IPS-18a (cell line): ENCODE measurements around the gene SMC5.

Experiments
- H3K27ac ChIP-seq: one replicate; pipeline ENCODE4 v1.5.1; 2013; ENCODE audit warnings: low read length
- H3K27me3 ChIP-seq: one replicate; pipeline ENCODE4 v1.6.1; 2013; ENCODE audit warnings: mild to moderate bottlenecking, low read length; ENCODE audit not compliant: control insufficient read depth, insufficient read depth
- H3K36me3 ChIP-seq: one replicate; pipeline ENCODE4 v1.6.1; 2013; ENCODE audit warnings: low read depth, low read length; ENCODE audit not compliant: control insufficient read depth
- H3K4me1 ChIP-seq: one replicate; pipeline ENCODE4 v1.6.1; 2013; ENCODE audit warnings: low read depth, low read length; ENCODE audit not compliant: control insufficient read depth
- H3K4me3 ChIP-seq: one replicate; pipeline ENCODE4 v1.5.1; 2013; ENCODE audit warnings: low read length
- H3K9ac ChIP-seq: one replicate; pipeline ENCODE4 v1.6.1; 2013; ENCODE audit warnings: mild to moderate bottlenecking, low read length, moderate library complexity
- H3K9me3 ChIP-seq: one replicate; pipeline ENCODE4 v1.6.1; 2013; ENCODE audit warnings: low read depth, low read length; ENCODE audit not compliant: control insufficient read depth

Gene SMC5

GRCh38 chr9:70278305-70278704, 19.5 kb downstream of the SMC5 start:
- Histone ChIP-seq H3K27me3 (no peaks in the 10 kb centered on the region), H3K4me3 (no peak overlapping the region), H3K9ac (no peak overlapping the region), H3K27ac (no peak overlapping the region), H3K4me1 (no peaks in the 10 kb centered on the region), H3K36me3 (peaks cover 49% of the 10 kb centered on the region), H3K9me3 (no peaks in the 10 kb centered on the region)

GRCh38 chr9:70283848-70284247, 25.1 kb downstream of the SMC5 start:
- Histone ChIP-seq H3K4me3 (no peak overlapping the region), H3K27ac (no peak overlapping the region), H3K36me3 (peaks cover 59% of the 10 kb centered on the region), H3K9ac (no peak overlapping the region), H3K4me1 (no peaks in the 10 kb centered on the region), H3K27me3 (no peaks in the 10 kb centered on the region), H3K9me3 (no peaks in the 10 kb centered on the region)

GRCh38 chr9:70285246-70285645, 26.5 kb downstream of the SMC5 start:
- no peak overlapping the region for H3K27ac ChIP-seq
- H3K4me3 ChIP-seq, result no peak overlapping the region
- H3K9me3 ChIP-seq, result no peaks in the 10 kb centered on the region
- no peaks in the 10 kb centered on the region for H3K4me1 ChIP-seq
- no peak overlapping the region for H3K9ac ChIP-seq
- peaks cover 53% of the 10 kb centered on the region for H3K36me3 ChIP-seq
- H3K27me3 ChIP-seq, result no peaks in the 10 kb centered on the region

GRCh38 chr9:70285981-70286598, 27.3 kb downstream of the SMC5 start:
- Histone ChIP-seq H3K36me3 (peaks cover 50% of the 10 kb centered on the region), H3K27ac (no peak overlapping the region), H3K4me3 (no peak overlapping the region), H3K9ac (no peak overlapping the region), H3K27me3 (no peaks in the 10 kb centered on the region), H3K4me1 (no peaks in the 10 kb centered on the region), H3K9me3 (no peaks in the 10 kb centered on the region)

GRCh38 chr9:70290626-70291025, 31.8 kb downstream of the SMC5 start:
- Histone ChIP-seq H3K36me3 (peaks cover 10% of the 10 kb centered on the region), H3K9me3 (peaks cover 5% of the 10 kb centered on the region), H3K9ac (no peak overlapping the region), H3K27ac (no peak overlapping the region), H3K4me3 (no peak overlapping the region), H3K27me3 (no peaks in the 10 kb centered on the region), H3K4me1 (no peaks in the 10 kb centered on the region)

GRCh38 chr9:70291446-70291845, 32.7 kb downstream of the SMC5 start:
- H3K36me3 ChIP-seq, result peaks cover 10% of the 10 kb centered on the region
- no peak overlapping the region for H3K27ac ChIP-seq
- H3K4me1 ChIP-seq, result no peaks in the 10 kb centered on the region

GRCh38 chr9:70292253-70292652, 33.5 kb downstream of the SMC5 start:
- no peak overlapping the region for H3K4me3 ChIP-seq
- no peaks in the 10 kb centered on the region for H3K4me1 ChIP-seq
- peaks cover 15% of the 10 kb centered on the region for H3K36me3 ChIP-seq
- no peak overlapping the region for H3K27ac ChIP-seq
- H3K9ac ChIP-seq, result no peak overlapping the region
- peaks cover 5% of the 10 kb centered on the region for H3K9me3 ChIP-seq
- H3K27me3 ChIP-seq, result no peaks in the 10 kb centered on the region

More at GRCh38 chr9:70291446-70291845, 32.7 kb downstream of the SMC5 start:
- H3K4me3 ChIP-seq, result no peak overlapping the region
- H3K27me3 ChIP-seq, result no peaks in the 10 kb centered on the region
- peaks cover 5% of the 10 kb centered on the region for H3K9me3 ChIP-seq
- H3K9ac ChIP-seq, result no peak overlapping the region

GRCh38 chr9:70293214-70293613, 34.4 kb downstream of the SMC5 start:
- Histone ChIP-seq H3K36me3 (peaks cover 18% of the 10 kb centered on the region), H3K27ac (no peak overlapping the region), H3K4me1 (no peaks in the 10 kb centered on the region), H3K9me3 (peaks cover 5% of the 10 kb centered on the region), H3K9ac (no peak overlapping the region), H3K4me3 (no peak overlapping the region), H3K27me3 (no peaks in the 10 kb centered on the region)

GRCh38 chr9:70297141-70297540, 38.4 kb downstream of the SMC5 start:
- Histone ChIP-seq H3K9me3 (peaks cover 5% of the 10 kb centered on the region), H3K27me3 (no peaks in the 10 kb centered on the region), H3K27ac (no peak overlapping the region), H3K4me3 (no peak overlapping the region), H3K36me3 (peaks cover 35% of the 10 kb centered on the region), H3K4me1 (no peaks in the 10 kb centered on the region), H3K9ac (no peak overlapping the region)

GRCh38 chr9:70298245-70298771, 39.5 kb downstream of the SMC5 start:
- Histone ChIP-seq H3K9ac (no peak overlapping the region), H3K4me3 (no peak overlapping the region), H3K36me3 (peaks cover 35% of the 10 kb centered on the region), H3K4me1 (no peaks in the 10 kb centered on the region), H3K27me3 (no peaks in the 10 kb centered on the region), H3K9me3 (no peaks in the 10 kb centered on the region), H3K27ac (no peak overlapping the region)

- Histone ChIP-seq H3K36me3 (peaks cover 37% of the 10 kb centered on the region), H3K4me3 (no peak overlapping the region), H3K27ac (no peak overlapping the region), H3K27me3 (no peaks in the 10 kb centered on the region), H3K9ac (no peak overlapping the region), H3K4me1 (no peaks in the 10 kb centered on the region), H3K9me3 (no peaks in the 10 kb centered on the region)
Observed at GRCh38 chr9:70303268-70303667, 44.5 kb downstream of the SMC5 start.

- H3K4me1 ChIP-seq, result no peaks in the 10 kb centered on the region
- H3K27ac ChIP-seq, result no peak overlapping the region
- H3K4me3 ChIP-seq, result no peak overlapping the region
- H3K9ac ChIP-seq, result no peak overlapping the region
- peaks cover 33% of the 10 kb centered on the region for H3K36me3 ChIP-seq
- no peaks in the 10 kb centered on the region for H3K27me3 ChIP-seq
- H3K9me3 ChIP-seq, result no peaks in the 10 kb centered on the region
Observed at GRCh38 chr9:70304810-70305209, 46.0 kb downstream of the SMC5 start.
